Suprapubic skin (tissue), 4 donors: ENCODE results near the gene LCE7A. TPM values are rescaled to one million over a fixed set of nuclear protein-coding genes. Genes with fewer than 3 reads are reported as not detected.

Experiments
- DNase-seq, 2 donors: peaks; one replicate each; pipeline ENCODE4 v3.0.0-alpha.2; 2019; ENCODE audit warnings: low spot score in 2 of 2
- H3K27ac ChIP-seq: fragments of 200-600 bp; sonication (generic); one replicate; pipeline ENCODE4 v1.5.1; 2019
- H3K27me3 ChIP-seq: fragments of 200-600 bp; sonication (generic); one replicate; pipeline ENCODE4 v1.5.1; 2019
- H3K36me3 ChIP-seq: fragments of 200-600 bp; sonication (generic); one replicate; pipeline ENCODE4 v1.5.1; 2019
- H3K4me1 ChIP-seq: fragments of 200-600 bp; sonication (generic); one replicate; pipeline ENCODE4 v1.5.1; 2019
- H3K4me3 ChIP-seq: fragments of 200-600 bp; sonication (generic); one replicate; pipeline ENCODE4 v1.5.1; 2019; ENCODE audit warnings: mild to moderate bottlenecking
- H3K9me3 ChIP-seq: fragments of 200-600 bp; sonication (generic); one replicate; pipeline ENCODE4 v1.5.1; 2019
- EP300 ChIP-seq: sonication (generic); formaldehyde crosslinking; IDR thresholded peaks from one replicate; pipeline ENCODE4 v1.6.1; 2017; ENCODE audit warnings: antibody characterized with exemption
- POLR2A ChIP-seq, 2 donors: fragments of 450-650 bp; IDR thresholded peaks; one replicate each; pipeline ENCODE4 v1.6.1; 2017; ENCODE audit warnings: antibody characterized with exemption in 2 of 2, mild to moderate bottlenecking in 2 of 2, moderate library complexity in 2 of 2
- POLR2AphosphoS5 ChIP-seq, 3 donors: sonication (generic); formaldehyde crosslinking; IDR thresholded peaks; one replicate each; pipeline ENCODE4 v1.6.1; 2017; ENCODE audit warnings: antibody characterized with exemption in 3 of 3
- WGBS: methylation state at CpG from one replicate; pipeline ENCODE4 v1.1.5; 2018; 5-methylcytosine and 5-hydroxymethylcytosine counted together
- total RNA-seq, 4 donors: library from RNA; depleted of rRNA; stranded (reverse); fragments of >200 nt; gene quantifications; one replicate each; pipeline ENCODE4 v1.1.0, GENCODE V29; 2016
- TF ChIP-seq, protein P1 (sequence below), 2 donors: fragments of 200-600 bp in 1 of 2; fragments of 450-650 bp in 1 of 2; sonication (generic) in 1 of 2; IDR thresholded peaks; one replicate each; pipeline ENCODE4 v1.5.1; 2016 to 2019; ENCODE audit warnings: antibody characterized with exemption in 2 of 2, mild to moderate bottlenecking in 1 of 2, moderate library complexity in 1 of 2

The LCE7A gene
- total RNA-seq, 4 donors from 2014 or later, result not detected

DNA sequence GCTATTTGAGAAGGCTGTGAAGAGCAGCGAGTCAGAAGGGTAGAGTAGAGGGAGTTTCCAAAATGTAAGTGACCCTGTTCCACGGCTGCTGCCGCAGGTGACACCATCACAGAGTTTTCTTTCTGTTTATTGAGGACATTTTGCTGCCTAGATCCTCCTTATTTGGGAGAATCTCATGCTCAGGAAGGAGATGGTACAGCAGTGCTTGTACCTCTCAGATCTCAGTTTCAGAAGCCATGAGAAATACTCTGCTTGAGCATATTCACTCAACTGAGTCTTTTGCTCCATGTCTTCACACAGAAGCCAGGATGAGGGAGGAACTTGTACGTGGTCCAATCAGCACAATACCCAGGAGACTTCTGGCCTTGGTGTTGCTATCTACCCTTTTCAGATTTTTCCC is 1.6 kb downstream of the LCE7A start:
- H3K4me1 ChIP-seq, result peaks cover 6% of the 10 kb centered on the region
- H3K4me3 ChIP-seq, result no peak overlapping the region
- H3K27ac ChIP-seq, result no peak overlapping the region
- TF ChIP-seq EP300 (no peak), POLR2AphosphoS5 (IDR thresholded peaks at IDR 0.05) (no peak), POLR2A (IDR thresholded peaks at IDR 0.05) (no peak)
- TF ChIP-seq, protein P1, sequence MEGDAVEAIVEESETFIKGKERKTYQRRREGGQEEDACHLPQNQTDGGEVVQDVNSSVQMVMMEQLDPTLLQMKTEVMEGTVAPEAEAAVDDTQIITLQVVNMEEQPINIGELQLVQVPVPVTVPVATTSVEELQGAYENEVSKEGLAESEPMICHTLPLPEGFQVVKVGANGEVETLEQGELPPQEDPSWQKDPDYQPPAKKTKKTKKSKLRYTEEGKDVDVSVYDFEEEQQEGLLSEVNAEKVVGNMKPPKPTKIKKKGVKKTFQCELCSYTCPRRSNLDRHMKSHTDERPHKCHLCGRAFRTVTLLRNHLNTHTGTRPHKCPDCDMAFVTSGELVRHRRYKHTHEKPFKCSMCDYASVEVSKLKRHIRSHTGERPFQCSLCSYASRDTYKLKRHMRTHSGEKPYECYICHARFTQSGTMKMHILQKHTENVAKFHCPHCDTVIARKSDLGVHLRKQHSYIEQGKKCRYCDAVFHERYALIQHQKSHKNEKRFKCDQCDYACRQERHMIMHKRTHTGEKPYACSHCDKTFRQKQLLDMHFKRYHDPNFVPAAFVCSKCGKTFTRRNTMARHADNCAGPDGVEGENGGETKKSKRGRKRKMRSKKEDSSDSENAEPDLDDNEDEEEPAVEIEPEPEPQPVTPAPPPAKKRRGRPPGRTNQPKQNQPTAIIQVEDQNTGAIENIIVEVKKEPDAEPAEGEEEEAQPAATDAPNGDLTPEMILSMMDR (IDR thresholded peaks at IDR 0.05), result no peak
- 89% methylated on average over 4 of the region's 4 CpGs for WGBS
- no peaks in the 10 kb centered on the region for H3K27me3 ChIP-seq
- DNase-seq, result no peak
- H3K9me3 ChIP-seq, result no peaks in the 10 kb centered on the region
- no peaks in the 10 kb centered on the region for H3K36me3 ChIP-seq

- no peaks in the 10 kb centered on the region for H3K9me3 ChIP-seq
- no peak for TF ChIP-seq POLR2A (IDR thresholded peaks at IDR 0.05)
- no peak for TF ChIP-seq POLR2AphosphoS5 (IDR thresholded peaks at IDR 0.05)
- TF ChIP-seq, protein P1 (IDR thresholded peaks at IDR 0.05), result no peak
- no peak for TF ChIP-seq EP300
- H3K27me3 ChIP-seq, result no peaks in the 10 kb centered on the region
- H3K27ac ChIP-seq, result no peak overlapping the region
- H3K4me3 ChIP-seq, result no peak overlapping the region
- DNase-seq, result no peak
- no peaks in the 10 kb centered on the region for H3K4me1 ChIP-seq
- no peaks in the 10 kb centered on the region for H3K36me3 ChIP-seq
Observed at GRCh38 chr1:152864443-152864842, 4.6 kb downstream of the LCE7A start.

- no peaks in the 10 kb centered on the region for H3K9me3 ChIP-seq
- no peak for DNase-seq
- 90% methylated on average over 2 of the region's 2 CpGs for WGBS
- no peaks in the 10 kb centered on the region for H3K27me3 ChIP-seq
- no peak overlapping the region for H3K4me3 ChIP-seq
- TF ChIP-seq POLR2AphosphoS5 (IDR thresholded peaks at IDR 0.05), result no peak
- TF ChIP-seq POLR2A (IDR thresholded peaks at IDR 0.05), result no peak
- TF ChIP-seq, protein P1 (IDR thresholded peaks at IDR 0.05), result no peak
- no peak for TF ChIP-seq EP300
- H3K4me1 ChIP-seq, result no peaks in the 10 kb centered on the region
- no peaks in the 10 kb centered on the region for H3K36me3 ChIP-seq
- H3K27ac ChIP-seq, result no peak overlapping the region
Observed at GRCh38 chr1:152866321-152866720, 6.5 kb downstream of the LCE7A start.

DNA sequence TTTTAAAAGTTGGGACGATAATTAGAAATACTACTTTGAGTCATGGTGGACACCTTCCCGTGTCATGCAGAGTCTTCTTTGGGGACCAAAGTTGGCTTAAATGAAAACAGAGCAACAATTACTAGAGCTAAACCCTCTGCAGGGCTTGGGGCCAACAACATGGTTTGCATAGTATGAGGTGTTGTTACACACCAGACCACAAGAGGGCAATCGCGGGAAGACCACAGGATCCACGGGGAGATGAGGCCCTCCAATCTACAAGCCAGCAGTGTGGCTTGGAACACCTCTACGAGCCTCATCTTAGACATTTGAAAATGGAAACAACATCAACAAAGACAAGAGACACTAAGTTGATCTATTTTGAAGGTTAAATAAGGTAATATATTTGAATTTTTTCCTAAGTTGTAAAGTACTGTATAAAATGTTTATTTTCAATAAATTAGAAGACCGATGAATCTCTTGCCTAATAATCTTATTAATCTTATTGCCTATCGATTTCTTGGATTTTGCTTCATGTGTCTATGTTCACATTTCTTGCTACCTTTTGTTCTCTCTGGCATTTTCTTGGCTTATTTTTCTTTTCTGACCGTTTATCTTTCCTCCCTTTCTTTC is 10.1 kb downstream of the LCE7A start:
- Histone ChIP-seq H3K9me3 (no peaks in the 10 kb centered on the region), H3K27ac (no peak overlapping the region), H3K27me3 (no peaks in the 10 kb centered on the region), H3K4me3 (no peak overlapping the region), H3K4me1 (no peaks in the 10 kb centered on the region), H3K36me3 (no peaks in the 10 kb centered on the region)
- WGBS, result 36% methylated on average over 9 of the region's 9 CpGs
- peak in 1 of 2 donors; percentile 79 for DNase-seq
- TF ChIP-seq POLR2AphosphoS5 (IDR thresholded peaks at IDR 0.05), result no peak
- TF ChIP-seq, protein P1 (IDR thresholded peaks at IDR 0.05), result peak; percentile 60 to 69
- no peak for TF ChIP-seq EP300
- no peak for TF ChIP-seq POLR2A (IDR thresholded peaks at IDR 0.05)

GRCh38 chr1:152870831-152871730 is 11.3 kb downstream of the LCE7A start:
- no peaks in the 10 kb centered on the region for H3K27me3 ChIP-seq
- no peaks in the 10 kb centered on the region for H3K9me3 ChIP-seq
- no peaks in the 10 kb centered on the region for H3K36me3 ChIP-seq
- no peak overlapping the region for H3K4me3 ChIP-seq
- H3K27ac ChIP-seq, result no peak overlapping the region
- H3K4me1 ChIP-seq, result no peaks in the 10 kb centered on the region
- 32% methylated on average over 17 of the region's 17 CpGs for WGBS
- TF ChIP-seq, protein P1 (IDR thresholded peaks at IDR 0.05), result peak; percentile 27 to 40
- TF ChIP-seq POLR2AphosphoS5 (IDR thresholded peaks at IDR 0.05), result no peak
- DNase-seq, result no peak
